T-helper 1 cell treated with Interleukin-12 subunit alpha and Interleukin-12 subunit beta and Interleukin-4 antibody, amounts not matched to agents 30 μg/mL and 1 μg/mL, for 36 hours (primary cell): ENCODE measurements around the gene GYPC.
"Not testable (repeated sequence)": the region's sequence is repeated elsewhere in the genome, so short reads cannot be mapped to it uniquely, and the experiment has no call there.

Experiments
- H3K27ac Mint-ChIP-seq: one replicate; pipeline ENCODE4 v1.8.0; 2021; ENCODE audit warnings: mild to moderate bottlenecking, mixed read lengths
- H3K27me3 Mint-ChIP-seq: one replicate; pipeline ENCODE4 v1.8.0; 2021; ENCODE audit warnings: low read depth, mixed read lengths
- H3K36me3 Mint-ChIP-seq: one replicate; pipeline ENCODE4 v1.8.0; 2021; ENCODE audit warnings: low read depth, mixed read lengths
- H3K4me1 Mint-ChIP-seq: one replicate; pipeline ENCODE4 v1.8.0; 2021; ENCODE audit warnings: low read depth, mixed read lengths
- H3K4me3 Mint-ChIP-seq: one replicate; pipeline ENCODE4 v1.8.0; 2021; ENCODE audit warnings: mild to moderate bottlenecking, moderate library complexity, mixed read lengths
- H3K9me3 Mint-ChIP-seq: one replicate; pipeline ENCODE4 v1.8.0; 2021; ENCODE audit warnings: mixed read lengths

GYPC gene, protein sequence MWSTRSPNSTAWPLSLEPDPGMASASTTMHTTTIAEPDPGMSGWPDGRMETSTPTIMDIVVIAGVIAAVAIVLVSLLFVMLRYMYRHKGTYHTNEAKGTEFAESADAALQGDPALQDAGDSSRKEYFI

DNA sequence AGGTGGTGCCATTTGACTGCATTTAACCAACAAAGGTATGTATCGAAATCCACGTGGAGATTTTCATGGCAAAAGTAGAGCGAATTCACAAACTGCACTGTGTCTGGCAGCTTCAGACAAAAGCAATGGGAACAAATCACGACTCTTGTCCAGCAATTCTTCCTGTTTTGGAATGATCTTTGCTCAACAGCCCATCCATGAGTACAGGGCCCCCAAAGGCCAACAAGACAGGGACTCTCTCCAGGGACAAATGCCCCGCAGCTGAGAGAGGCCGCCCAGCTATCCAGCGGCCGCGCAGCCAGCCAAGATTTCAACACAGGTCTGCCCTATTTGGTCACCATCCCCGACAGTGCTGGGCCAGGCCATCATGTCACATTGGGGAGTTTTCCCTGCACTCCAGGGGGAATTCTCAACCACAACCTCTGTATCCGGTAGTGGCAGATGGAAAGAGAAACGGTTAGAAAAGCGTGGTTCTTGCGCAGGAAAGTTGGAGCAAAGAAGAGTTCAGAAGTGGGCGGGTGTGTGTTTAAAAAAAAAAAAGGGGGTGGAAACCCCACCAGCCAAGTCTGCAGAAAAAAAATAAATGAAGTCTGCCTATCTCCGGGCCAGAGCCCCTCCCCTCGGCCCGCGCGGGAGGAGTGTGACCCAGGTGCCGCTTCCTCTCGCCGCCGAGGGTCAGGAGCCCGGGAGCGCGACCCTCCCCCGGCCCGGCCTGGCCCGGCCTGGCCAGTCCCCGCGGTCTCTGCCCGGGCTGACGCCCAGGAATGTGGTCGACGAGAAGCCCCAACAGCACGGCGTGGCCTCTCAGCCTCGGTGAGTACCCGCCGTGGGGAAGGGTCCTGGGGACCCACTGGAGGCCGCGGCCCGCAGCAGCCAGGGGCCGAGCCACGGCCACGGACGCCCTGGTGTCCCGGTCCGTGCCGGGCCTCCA lies at the start of gene GYPC:
TSS of gene GYPC (plus strand) at position 659 of the 931 bp plus-strand sequence. CDS start at position 765, 106 bp downstream.
- Mint-ChIP-seq H3K9me3 (peaks cover 3% of the 10 kb centered on the region), H3K4me3 (peak within 1 kb of the TSS; percentile 96), H3K4me1 (peaks cover 36% of the 10 kb centered on the region), H3K27ac (peak within 1 kb of the TSS; percentile 96), H3K27me3 (no peaks in the 10 kb centered on the region), H3K36me3 (peaks cover 20% of the 10 kb centered on the region)

DNA sequence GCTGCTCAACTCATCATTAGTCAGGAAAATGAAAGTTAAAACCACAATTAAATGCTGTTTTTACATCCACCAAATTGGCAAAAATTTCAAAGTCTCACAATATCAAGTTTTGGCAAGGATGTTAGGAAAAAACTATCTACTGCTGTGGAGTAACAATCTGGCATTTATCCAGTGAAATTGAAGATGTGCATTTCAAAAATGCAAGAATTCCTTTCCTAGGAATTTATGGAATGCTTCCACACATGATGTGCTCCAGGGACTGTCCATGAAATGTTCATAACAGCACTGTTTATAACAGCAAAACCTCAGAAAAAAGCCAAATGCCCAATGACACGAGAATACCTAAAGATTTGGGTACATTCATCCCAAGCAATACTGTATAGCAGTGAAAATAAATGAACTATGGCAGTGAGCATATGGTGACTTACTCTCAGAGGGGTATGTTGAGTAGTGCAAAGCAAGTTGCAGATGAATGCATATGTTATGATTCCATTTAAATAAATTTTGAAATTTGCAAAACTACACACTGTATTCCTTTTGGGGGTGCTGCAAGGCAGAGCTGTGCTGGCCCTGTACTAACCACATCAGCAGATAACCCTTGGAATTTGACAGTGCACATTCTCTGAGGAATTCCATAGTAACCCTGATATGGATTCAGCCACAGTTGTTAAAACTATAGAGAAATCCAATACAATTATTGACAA lies 41.3 kb upstream of the GYPC start:
- Mint-ChIP-seq H3K36me3 (no peaks in the 10 kb centered on the region), H3K27me3 (peaks cover 3% of the 10 kb centered on the region), H3K4me1 (no peaks in the 10 kb centered on the region), H3K9me3 (no peaks in the 10 kb centered on the region), H3K4me3 (no peak overlapping the region), H3K27ac (no peak overlapping the region)

DNA sequence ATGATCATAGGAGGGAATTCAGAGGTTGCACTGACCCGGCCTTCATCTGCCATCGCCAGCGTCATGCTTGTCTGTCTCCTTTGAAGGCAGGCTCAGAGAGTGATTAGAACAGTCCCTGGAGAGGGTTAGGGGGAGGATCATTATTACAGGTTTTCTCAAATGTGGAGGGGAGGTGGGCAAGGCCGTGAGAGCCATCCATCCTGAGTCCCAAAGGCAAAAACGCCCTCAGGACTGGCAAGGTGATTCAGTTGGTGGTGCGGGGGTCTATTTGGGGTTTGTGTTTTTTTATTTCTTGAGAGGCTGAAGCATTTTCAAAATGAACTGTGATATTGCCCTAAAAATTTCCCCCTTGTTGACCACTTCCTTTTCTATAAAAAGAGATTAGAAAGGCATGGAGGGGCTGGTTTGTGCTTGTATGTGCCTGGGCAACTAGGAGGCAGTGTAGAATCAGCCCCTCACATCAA lies 39.3 kb upstream of the GYPC start:
- peaks cover 3% of the 10 kb centered on the region for H3K27me3 Mint-ChIP-seq
- H3K36me3 Mint-ChIP-seq = no peaks in the 10 kb centered on the region
- no peak overlapping the region for H3K4me3 Mint-ChIP-seq
- no peaks in the 10 kb centered on the region for H3K9me3 Mint-ChIP-seq
- H3K4me1 Mint-ChIP-seq = no peaks in the 10 kb centered on the region
- no peak overlapping the region for H3K27ac Mint-ChIP-seq

DNA sequence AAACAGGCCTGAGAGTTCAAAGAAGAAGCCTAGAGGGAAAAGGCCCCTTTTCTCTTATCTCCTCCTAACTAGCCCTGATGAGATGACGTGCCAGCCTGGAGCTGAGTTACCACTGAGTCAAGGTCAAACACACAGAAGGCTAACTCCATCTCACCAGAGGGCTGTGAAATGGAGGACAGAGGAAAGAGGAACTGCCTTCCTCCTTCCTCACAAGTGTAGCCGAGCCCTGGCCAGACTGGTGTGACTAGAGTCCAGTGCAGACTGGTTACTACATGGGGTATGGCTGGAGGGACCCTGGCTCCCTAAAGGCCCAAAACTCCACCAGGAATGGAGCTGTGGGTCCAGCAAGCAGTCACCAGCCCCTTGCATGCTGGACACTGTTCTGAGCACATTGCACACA lies 35.7 kb upstream of the GYPC start:
- H3K4me1 Mint-ChIP-seq = no peaks in the 10 kb centered on the region
- H3K27ac Mint-ChIP-seq = no peak overlapping the region
- H3K27me3 Mint-ChIP-seq = peaks cover 3% of the 10 kb centered on the region
- no peaks in the 10 kb centered on the region for H3K9me3 Mint-ChIP-seq
- H3K4me3 Mint-ChIP-seq = no peak overlapping the region
- H3K36me3 Mint-ChIP-seq = no peaks in the 10 kb centered on the region

DNA sequence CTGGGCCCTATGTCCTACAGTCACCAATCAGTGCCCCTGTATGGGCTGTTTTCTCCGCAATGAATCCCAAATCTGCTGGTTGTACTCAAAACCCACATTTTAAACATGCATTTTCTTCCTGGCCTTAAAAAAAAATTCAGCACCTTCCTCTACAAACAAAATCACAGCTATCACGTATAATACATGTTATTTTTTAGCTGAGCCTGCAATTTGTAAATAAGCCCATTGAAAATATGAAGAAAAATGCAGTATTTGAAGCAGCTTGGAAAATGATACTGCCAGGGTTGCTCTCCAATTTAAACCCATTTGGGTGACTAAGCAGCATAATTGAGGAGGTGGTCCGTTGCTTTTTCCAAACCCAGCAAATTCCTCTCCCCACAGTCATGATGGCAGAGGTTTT lies 33.0 kb upstream of the GYPC start:
- Mint-ChIP-seq H3K4me3 (no peak overlapping the region), H3K27me3 (peaks cover 8% of the 10 kb centered on the region), H3K4me1 (no peaks in the 10 kb centered on the region)

DNA sequence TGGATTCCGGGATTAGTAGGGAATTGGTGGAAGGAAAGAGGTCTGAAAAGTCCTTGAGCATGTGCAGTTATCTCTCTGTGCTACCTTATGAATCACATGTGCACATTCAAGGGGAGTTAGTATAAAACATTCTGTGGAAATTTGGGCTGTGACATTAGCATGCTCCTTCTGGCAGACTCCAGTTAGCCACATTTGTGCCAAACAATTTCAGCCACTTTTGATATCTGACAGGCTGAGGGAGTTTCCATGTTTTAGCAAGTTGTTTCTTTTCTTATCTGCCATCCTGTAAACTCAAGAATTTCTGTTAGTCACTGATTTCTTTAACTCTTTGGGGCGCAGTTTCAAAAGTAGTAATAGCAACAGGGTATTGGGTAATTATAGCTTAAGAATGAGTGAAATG lies 28.3 kb upstream of the GYPC start:
- Mint-ChIP-seq H3K27ac (no peak overlapping the region), H3K4me1 (no peaks in the 10 kb centered on the region), H3K27me3 (peaks cover 32% of the 10 kb centered on the region), H3K36me3 (no peaks in the 10 kb centered on the region), H3K9me3 (no peaks in the 10 kb centered on the region), H3K4me3 (no peak overlapping the region)

More for the DNA sequence above, 33.0 kb upstream of the GYPC start:
- H3K27ac Mint-ChIP-seq = no peak overlapping the region
- no peaks in the 10 kb centered on the region for H3K9me3 Mint-ChIP-seq
- H3K36me3 Mint-ChIP-seq = no peaks in the 10 kb centered on the region

DNA sequence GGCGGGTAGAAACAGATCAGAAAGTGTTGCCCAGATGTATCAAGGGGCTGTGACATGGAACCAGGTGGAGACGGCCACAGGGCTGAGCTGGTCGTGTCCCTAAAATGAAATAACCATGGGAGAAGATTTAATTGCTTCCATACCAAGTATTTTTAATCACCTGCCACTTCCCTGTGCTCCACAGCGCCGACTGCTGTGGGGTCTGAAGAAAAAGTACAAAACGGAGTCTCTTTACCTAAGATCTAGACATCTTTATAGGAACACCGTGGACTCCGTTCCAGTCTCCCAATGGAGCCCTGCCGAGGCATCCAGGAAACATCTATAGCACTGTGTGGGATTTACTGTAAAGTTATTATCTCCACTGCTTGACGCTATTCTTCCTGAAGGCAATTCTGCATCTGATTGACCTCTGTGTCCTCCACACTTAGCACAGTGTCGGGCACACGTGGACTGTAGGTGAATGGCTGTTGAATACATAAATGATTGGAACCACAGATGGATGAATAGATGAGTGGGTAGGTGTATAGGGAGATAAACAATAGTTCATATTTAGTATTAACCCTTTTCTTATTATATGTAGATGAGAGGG lies 21.6 kb upstream of the GYPC start:
- Mint-ChIP-seq H3K36me3 (no peaks in the 10 kb centered on the region), H3K4me3 (no peak overlapping the region), H3K27me3 (peaks cover 44% of the 10 kb centered on the region), H3K27ac (no peak overlapping the region), H3K9me3 (no peaks in the 10 kb centered on the region), H3K4me1 (no peaks in the 10 kb centered on the region)

DNA sequence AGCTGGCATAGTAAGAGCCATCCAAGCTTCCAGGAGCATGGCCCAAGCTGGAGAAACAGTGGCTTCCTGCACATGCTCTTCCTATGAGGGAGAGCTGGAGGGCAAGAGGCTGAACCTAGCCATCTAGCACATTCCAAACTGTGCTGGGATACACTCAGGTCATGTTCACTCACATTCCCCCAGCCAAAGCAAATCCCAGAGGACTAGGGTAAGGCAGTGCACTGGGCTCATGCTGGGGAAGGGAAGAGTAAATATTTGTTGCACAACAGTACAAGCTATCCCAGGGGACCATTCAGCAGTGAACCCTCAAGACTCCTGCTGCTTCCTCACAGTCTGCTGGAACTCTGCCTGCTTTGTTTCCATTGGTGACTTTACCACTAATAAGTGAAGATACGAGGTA lies 20.7 kb upstream of the GYPC start:
- Mint-ChIP-seq H3K27ac (no peak overlapping the region), H3K4me1 (no peaks in the 10 kb centered on the region), H3K4me3 (no peak overlapping the region), H3K9me3 (no peaks in the 10 kb centered on the region), H3K36me3 (no peaks in the 10 kb centered on the region), H3K27me3 (peaks cover 42% of the 10 kb centered on the region)

DNA sequence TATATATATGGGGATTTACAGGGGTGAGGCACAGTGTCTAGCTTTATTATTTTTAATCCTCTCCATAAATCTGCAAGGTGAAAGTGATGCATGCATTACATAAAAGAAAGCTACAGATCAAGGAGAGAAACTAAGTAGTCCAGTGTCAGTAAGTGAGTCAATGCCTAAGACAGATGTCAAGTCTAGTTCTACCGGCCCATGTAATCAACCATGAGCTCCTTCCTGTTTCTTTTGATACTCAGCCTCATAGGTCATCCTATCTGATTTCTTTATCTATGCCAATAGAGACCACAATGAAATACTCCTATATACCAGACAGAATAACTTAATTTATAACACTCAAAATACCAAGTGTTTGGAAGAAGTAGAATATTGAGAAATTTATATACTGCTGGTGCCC lies 20.2 kb upstream of the GYPC start:
- Mint-ChIP-seq H3K4me3 (no peak overlapping the region), H3K27ac (no peak overlapping the region), H3K27me3 (peaks cover 37% of the 10 kb centered on the region), H3K9me3 (no peaks in the 10 kb centered on the region), H3K36me3 (no peaks in the 10 kb centered on the region), H3K4me1 (no peaks in the 10 kb centered on the region)

DNA sequence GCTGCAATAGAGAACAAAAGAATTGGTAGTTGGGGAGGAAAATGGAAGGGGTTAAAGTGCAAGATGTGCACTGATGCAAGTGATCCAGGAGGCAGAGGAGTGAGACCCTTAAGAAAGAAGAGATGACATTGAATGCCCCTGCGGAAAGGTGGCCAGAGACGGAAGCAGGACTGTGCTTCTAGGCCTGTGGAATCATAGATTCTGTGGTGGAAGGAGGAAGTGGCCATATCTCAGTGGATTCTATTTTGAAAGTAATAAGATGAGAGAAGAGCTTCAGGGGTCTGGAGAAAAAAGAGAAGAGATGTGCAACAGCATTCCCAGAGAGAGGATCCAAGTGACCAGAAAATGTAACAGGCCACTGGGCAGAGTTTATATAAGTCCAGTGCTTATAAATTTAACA lies 18.6 kb upstream of the GYPC start:
- Mint-ChIP-seq H3K4me3 (no peak overlapping the region), H3K36me3 (no peaks in the 10 kb centered on the region), H3K9me3 (no peaks in the 10 kb centered on the region), H3K4me1 (no peaks in the 10 kb centered on the region), H3K27ac (no peak overlapping the region), H3K27me3 (peaks cover 27% of the 10 kb centered on the region)

DNA sequence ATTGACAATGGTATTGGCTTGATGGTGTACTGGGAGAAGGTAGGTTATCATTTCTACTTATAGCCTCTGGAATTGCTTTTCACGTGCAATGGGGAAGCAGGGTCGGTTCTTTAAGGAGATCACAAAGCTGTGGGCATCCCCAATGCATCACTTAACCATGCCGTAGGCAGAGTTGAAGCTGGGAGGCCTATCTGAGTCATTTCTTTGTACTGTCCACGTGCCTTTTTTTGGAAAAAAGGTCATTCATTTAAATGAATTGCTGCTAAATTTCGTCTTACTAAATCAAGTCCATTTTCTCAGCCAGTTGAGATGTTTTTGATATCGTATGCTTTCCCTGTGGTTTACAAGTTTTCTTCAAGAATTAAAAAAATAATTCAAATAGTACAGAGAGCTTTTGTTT lies 17.2 kb upstream of the GYPC start:
- Mint-ChIP-seq H3K27me3 (peaks cover 18% of the 10 kb centered on the region), H3K4me3 (no peak overlapping the region), H3K9me3 (no peaks in the 10 kb centered on the region), H3K27ac (no peak overlapping the region), H3K36me3 (no peaks in the 10 kb centered on the region), H3K4me1 (no peaks in the 10 kb centered on the region)

DNA sequence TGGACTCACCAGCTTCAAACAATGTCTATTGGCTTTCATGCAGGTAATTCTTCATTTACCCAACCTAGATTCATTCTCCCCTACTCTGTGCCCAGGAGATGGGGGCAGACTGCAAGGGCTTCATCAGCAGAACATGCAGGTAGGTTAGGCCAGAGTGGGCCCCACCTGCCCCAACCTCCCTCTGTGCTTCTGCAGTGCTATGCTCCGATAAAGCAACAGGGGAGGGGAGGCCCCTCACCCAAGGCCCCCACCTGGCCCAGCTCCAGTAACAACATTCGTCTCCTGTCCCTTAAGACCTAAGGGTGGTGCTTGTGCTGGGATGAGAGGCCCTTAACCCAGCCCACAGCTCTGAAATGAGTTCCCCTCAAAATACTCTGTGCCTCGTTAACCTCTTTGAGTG lies 16.7 kb upstream of the GYPC start:
- Mint-ChIP-seq H3K27me3 (peaks cover 13% of the 10 kb centered on the region), H3K36me3 (no peaks in the 10 kb centered on the region), H3K4me3 (no peak overlapping the region), H3K27ac (no peak overlapping the region), H3K9me3 (no peaks in the 10 kb centered on the region), H3K4me1 (no peaks in the 10 kb centered on the region)

DNA sequence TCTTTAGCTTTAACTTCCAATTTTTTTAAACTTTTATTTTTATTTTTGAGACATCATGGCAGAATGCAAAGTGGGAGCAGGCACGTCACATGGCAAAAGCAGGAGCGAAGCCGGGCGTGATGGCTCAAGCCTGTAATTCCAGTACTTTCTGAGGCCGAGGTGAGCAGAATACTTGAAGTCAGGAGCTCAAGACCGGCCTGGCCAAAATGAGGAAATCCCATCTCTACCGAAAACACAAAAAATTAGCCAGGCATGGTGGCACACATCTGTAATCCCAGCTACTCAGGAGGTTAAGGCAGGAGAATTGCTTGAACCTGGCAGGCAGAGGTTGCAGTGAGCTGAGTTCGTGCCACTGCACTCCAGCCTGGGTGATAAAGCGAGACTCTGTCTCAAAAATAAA lies 14.7 kb upstream of the GYPC start:
- H3K4me3 Mint-ChIP-seq, H3K27ac Mint-ChIP-seq, H3K27me3 Mint-ChIP-seq, H3K4me1 Mint-ChIP-seq, H3K9me3 Mint-ChIP-seq, H3K36me3 Mint-ChIP-seq: not testable (repeated sequence)

DNA sequence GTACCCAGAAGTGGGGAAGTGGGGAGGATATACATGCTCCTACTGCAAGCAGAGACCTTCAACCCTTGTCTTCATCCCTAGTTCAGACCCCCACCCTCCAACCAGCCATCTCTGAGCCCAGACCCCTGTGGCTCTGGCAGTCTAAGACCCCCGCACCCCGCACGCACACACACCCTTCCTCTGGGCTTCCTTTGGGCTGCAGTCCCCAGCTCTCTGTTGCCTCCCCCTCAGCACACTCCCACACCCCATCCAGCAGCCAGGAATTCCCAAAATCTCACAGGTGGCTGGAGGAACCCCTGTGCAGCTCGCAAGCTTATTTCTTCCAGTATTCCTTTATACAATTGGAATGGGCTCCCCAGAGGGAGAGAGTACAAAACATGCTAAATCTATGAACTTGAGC lies 13.9 kb upstream of the GYPC start:
- H3K4me1 Mint-ChIP-seq = peaks cover 3% of the 10 kb centered on the region
- H3K36me3 Mint-ChIP-seq = peaks cover 5% of the 10 kb centered on the region
- H3K27ac Mint-ChIP-seq = no peak overlapping the region
- peaks cover 7% of the 10 kb centered on the region for H3K9me3 Mint-ChIP-seq
- peaks cover 10% of the 10 kb centered on the region for H3K27me3 Mint-ChIP-seq
- H3K4me3 Mint-ChIP-seq = no peak overlapping the region
